Muscle layer of colon (tissue), 2 donors: ENCODE results near the gene UBR2.

Source experiments
- H3K27ac ChIP-seq: one replicate; pipeline ENCODE4 v1.7.0; 2013; ENCODE audit warnings: low read depth, mild to moderate bottlenecking, low read length, moderate library complexity
- H3K27me3 ChIP-seq, 2 donors: one replicate each; pipeline ENCODE4 v1.7.0; 2013; ENCODE audit warnings: low read length in 2 of 2, mild to moderate bottlenecking in 2 of 2; ENCODE audit not compliant: insufficient read depth in 2 of 2, control insufficient read depth in 1 of 2
- H3K36me3 ChIP-seq: one replicate; pipeline ENCODE4 v1.7.0; 2013; ENCODE audit warnings: mild to moderate bottlenecking, low read length; ENCODE audit not compliant: insufficient read depth
- H3K4me1 ChIP-seq: one replicate; pipeline ENCODE4 v1.7.0; 2013; ENCODE audit warnings: mild to moderate bottlenecking, low read length; ENCODE audit not compliant: insufficient read depth
- H3K4me3 ChIP-seq, 2 donors: one replicate each; pipeline ENCODE4 v1.7.0; 2013; ENCODE audit warnings: low read length in 2 of 2, low read depth in 1 of 2, mild to moderate bottlenecking in 1 of 2, moderate library complexity in 1 of 2
- H3K9ac ChIP-seq: one replicate; pipeline ENCODE4 v1.7.0; 2013; ENCODE audit warnings: low read length
- H3K9me3 ChIP-seq: one replicate; pipeline ENCODE4 v1.7.0; 2013; ENCODE audit warnings: mild to moderate bottlenecking, low read length
- donor health status: abdominal sarcoma.
- donor health status: Adenocarcinoma of cecum.

UBR2 gene

DNA sequence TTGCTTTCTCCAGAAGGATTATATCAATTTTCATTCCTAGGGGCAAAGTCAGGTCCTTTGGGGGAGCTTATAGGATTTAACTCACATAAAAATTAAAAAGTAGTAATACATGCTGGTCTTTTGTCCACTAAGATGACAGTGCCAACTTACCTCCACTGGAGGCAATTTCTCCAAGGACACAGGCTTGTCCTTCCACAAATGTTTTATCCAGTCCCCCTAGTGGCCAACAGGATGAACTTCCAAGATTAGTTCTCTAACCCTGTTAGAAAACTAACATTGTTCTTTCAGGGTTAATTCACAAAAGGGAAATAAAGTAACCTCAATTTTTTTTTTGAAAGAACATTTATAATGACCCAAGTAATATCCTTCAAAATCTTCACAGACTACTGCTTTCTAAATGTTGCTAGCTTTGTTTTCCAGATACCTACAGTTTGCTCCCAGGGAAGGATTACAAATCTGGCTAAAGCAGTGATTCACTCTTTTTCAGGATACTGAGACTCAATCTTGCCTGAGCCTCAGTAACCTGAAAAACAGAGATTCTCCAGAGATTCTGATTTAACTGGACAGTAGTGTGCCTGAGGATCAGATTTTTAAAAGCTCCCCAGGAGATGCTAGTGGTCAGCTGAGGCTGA is 31.7 kb upstream of the UBR2 start:
- H3K9ac ChIP-seq, result no peak overlapping the region
- H3K4me1 ChIP-seq, result no peaks in the 10 kb centered on the region
- no peak overlapping the region for H3K27ac ChIP-seq
- H3K27me3 ChIP-seq, result no peaks in the 10 kb centered on the region
- H3K36me3 ChIP-seq, result no peaks in the 10 kb centered on the region
- H3K4me3 ChIP-seq, result no peak overlapping the region
- no peaks in the 10 kb centered on the region for H3K9me3 ChIP-seq

GRCh38 chr6:42533794-42534193 is 30.0 kb upstream of the UBR2 start:
- Histone ChIP-seq H3K27me3 (no peaks in the 10 kb centered on the region), H3K9ac (no peak overlapping the region), H3K4me1 (no peaks in the 10 kb centered on the region), H3K4me3 (no peak overlapping the region), H3K9me3 (no peaks in the 10 kb centered on the region), H3K36me3 (no peaks in the 10 kb centered on the region), H3K27ac (no peak overlapping the region)

DNA sequence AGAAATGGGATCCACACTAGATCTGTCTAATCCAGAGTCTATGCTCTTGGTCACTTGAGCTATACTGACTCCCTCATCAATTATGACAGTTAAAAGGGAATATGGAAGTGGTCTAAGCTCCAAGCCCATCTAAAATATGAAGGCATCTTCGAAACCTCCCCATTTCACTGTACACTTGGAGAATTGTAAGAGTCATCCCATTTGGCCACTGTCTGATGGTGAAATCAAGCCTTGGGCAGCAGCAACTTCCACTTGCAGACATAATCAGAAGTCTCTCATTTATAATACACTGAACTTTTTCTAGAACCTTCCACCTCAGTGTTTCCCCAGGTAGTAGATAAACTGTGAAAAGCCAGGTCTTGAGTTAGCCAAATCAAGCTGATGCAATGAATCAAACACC is 26.3 kb upstream of the UBR2 start:
- Histone ChIP-seq H3K27ac (no peak overlapping the region), H3K4me3 (no peak overlapping the region), H3K4me1 (no peaks in the 10 kb centered on the region), H3K36me3 (no peaks in the 10 kb centered on the region), H3K9ac (no peak overlapping the region), H3K9me3 (no peaks in the 10 kb centered on the region), H3K27me3 (no peaks in the 10 kb centered on the region)

GRCh38 chr6:42539135-42539534 is 24.7 kb upstream of the UBR2 start:
- H3K36me3 ChIP-seq, result no peaks in the 10 kb centered on the region
- H3K4me1 ChIP-seq, result no peaks in the 10 kb centered on the region
- no peak overlapping the region for H3K4me3 ChIP-seq
- no peaks in the 10 kb centered on the region for H3K9me3 ChIP-seq
- H3K27me3 ChIP-seq, result no peaks in the 10 kb centered on the region
- no peak overlapping the region for H3K27ac ChIP-seq
- H3K9ac ChIP-seq, result no peak overlapping the region

GRCh38 chr6:42545226-42545773 is 18.5 kb upstream of the UBR2 start:
- Histone ChIP-seq H3K27ac (no peak overlapping the region), H3K4me3 (no peak overlapping the region), H3K9me3 (no peaks in the 10 kb centered on the region), H3K9ac (no peak overlapping the region), H3K27me3 (no peaks in the 10 kb centered on the region), H3K36me3 (no peaks in the 10 kb centered on the region), H3K4me1 (peaks cover 12% of the 10 kb centered on the region)

DNA sequence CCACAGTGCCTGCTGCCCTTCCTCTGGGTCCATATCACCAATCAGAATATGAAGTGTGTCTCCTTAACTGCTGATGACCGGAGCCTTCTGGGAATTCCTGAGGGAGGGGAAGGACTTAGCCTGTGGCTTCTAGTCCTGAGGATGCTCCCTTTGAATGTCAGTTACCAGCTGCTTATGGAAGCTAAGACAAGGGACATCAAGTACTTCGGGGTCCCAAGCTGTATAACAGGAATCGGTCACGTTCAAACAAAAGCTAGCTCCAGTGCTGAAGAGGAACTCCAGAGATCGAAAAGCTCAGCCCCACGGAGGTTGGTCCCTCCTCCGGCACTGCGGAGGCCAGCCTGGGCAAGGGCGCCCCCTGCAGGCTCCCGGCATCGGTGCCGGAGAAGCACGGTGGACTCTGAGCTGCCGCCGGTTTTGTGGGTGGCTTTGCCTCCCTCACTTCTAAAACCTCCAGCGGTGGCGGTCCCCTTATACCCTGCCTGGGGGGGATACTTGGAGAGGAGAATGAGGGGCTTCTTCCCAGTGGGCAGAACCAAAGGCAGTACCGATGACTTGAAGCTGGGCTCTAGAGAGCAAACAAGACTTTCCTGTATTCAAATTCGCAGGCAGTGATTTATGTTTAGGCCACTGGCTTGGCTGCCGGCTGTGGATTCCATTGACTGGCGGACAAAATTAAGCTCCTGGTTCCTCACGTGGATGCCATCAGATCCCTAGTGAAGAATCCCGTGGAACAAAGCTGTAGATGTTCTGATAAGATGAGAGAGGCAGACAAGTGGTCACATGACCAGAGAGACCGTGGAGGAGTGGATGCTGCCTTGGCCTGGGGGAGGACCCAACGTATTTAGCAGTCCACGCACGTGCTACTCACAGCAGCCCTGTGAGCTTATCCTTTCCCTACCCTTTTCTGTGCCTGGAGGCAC is 16.2 kb upstream of the UBR2 start:
- Histone ChIP-seq H3K27ac (peak overlapping the region; percentile 40), H3K4me3 (peak overlapping the region; percentile 34 to 82), H3K9ac (peak overlapping the region; percentile 25)

DNA sequence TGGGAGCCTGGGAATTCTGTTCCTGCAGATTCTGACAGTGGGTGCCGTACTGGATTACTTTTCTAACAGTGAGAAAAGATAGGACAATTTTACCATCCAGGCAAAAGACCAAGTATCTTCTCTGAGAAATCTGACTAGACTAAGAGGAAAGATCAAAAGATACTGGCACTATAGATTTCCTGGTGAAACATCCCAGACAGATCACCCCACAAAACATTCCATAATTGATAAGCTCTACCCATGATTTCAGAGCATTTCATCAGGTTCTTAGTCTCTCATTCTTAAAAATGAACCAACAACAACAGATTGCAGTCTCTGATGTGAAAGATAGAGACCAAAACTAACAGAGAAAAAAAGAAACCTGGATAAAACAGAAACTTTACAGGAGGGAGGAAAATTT is 13.6 kb upstream of the UBR2 start:
- Histone ChIP-seq H3K36me3 (no peaks in the 10 kb centered on the region), H3K9me3 (no peaks in the 10 kb centered on the region), H3K4me3 (no peak overlapping the region), H3K4me1 (peaks cover 12% of the 10 kb centered on the region), H3K9ac (no peak overlapping the region), H3K27ac (no peak overlapping the region), H3K27me3 (no peaks in the 10 kb centered on the region)

More for the DNA sequence above, 16.2 kb upstream of the UBR2 start:
- no peaks in the 10 kb centered on the region for H3K27me3 ChIP-seq
- peaks cover 12% of the 10 kb centered on the region for H3K4me1 ChIP-seq
- no peaks in the 10 kb centered on the region for H3K9me3 ChIP-seq
- H3K36me3 ChIP-seq, result no peaks in the 10 kb centered on the region

- Histone ChIP-seq H3K36me3 (no peaks in the 10 kb centered on the region), H3K27ac (no peak overlapping the region), H3K27me3 (no peaks in the 10 kb centered on the region), H3K4me3 (no peak overlapping the region), H3K4me1 (peaks cover 12% of the 10 kb centered on the region), H3K9me3 (no peaks in the 10 kb centered on the region), H3K9ac (no peak overlapping the region)
Observed at GRCh38 chr6:42551217-42551616, 12.6 kb upstream of the UBR2 start.

DNA sequence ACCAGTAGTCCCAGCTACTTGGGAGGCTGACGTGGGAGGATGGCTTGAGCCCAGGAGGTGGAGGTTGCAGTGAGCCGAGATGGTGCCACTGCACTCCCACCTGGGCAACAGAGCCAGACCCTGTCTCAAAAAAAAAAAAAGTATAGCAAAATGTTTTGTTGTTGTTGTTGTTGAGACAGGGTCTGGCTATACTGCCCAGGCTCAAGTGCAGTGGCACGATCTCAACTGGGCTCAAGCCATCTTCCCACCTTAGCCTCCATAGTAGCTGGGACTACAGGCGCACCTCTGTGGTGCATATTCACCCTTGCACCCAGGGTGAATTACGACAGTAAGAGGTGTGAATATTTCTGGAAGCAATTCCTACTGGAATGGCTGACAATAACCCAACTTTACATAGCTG is 11.4 kb upstream of the UBR2 start:
- Histone ChIP-seq H3K9me3 (no peaks in the 10 kb centered on the region), H3K27me3 (no peaks in the 10 kb centered on the region), H3K9ac (no peak overlapping the region), H3K36me3 (no peaks in the 10 kb centered on the region), H3K4me1 (peaks cover 8% of the 10 kb centered on the region), H3K27ac (no peak overlapping the region), H3K4me3 (no peak overlapping the region)

- Histone ChIP-seq H3K9ac (no peak overlapping the region), H3K4me1 (no peaks in the 10 kb centered on the region), H3K27ac (no peak overlapping the region)
Observed at GRCh38 chr6:42555477-42556457, 8.1 kb upstream of the UBR2 start.

GRCh38 chr6:42556462-42556861 is 7.4 kb upstream of the UBR2 start:
- Histone ChIP-seq H3K27ac (no peak overlapping the region), H3K36me3 (no peaks in the 10 kb centered on the region), H3K9ac (no peak overlapping the region)

More at GRCh38 chr6:42555477-42556457, 8.1 kb upstream of the UBR2 start:
- Histone ChIP-seq H3K9me3 (no peaks in the 10 kb centered on the region), H3K36me3 (no peaks in the 10 kb centered on the region), H3K27me3 (no peaks in the 10 kb centered on the region), H3K4me3 (no peak overlapping the region)

More at GRCh38 chr6:42556462-42556861, 7.4 kb upstream of the UBR2 start:
- H3K9me3 ChIP-seq, result no peaks in the 10 kb centered on the region
- no peaks in the 10 kb centered on the region for H3K4me1 ChIP-seq
- H3K4me3 ChIP-seq, result no peak overlapping the region
- no peaks in the 10 kb centered on the region for H3K27me3 ChIP-seq
